B cell (primary cell): ENCODE results near the gene HTR7. TPM values are rescaled to one million over a fixed set of nuclear protein-coding genes. Genes with fewer than 3 reads are reported as not detected.

Experiments used
- ATAC-seq: fragments of 200-7000 bp; cut with Tn5 transposase; one replicate; pipeline ENCODE4 v1.10.0; 2021; ENCODE audit warnings: low read depth, mild to moderate bottlenecking, moderate number of reproducible peaks, moderate library complexity
- CTCF ChIA-PET: fragments of 350-600 bp; sonication (Branson Sonifier 250); formaldehyde crosslinking; loops from one replicate; lab custom pipeline; 2021; ENCODE audit warnings: antibody characterized with exemption, inconsistent platforms; lab: Charles Lee
- POLR2A ChIA-PET: fragments of 350-600 bp; sonication (Branson Sonifier 250); formaldehyde crosslinking; loops from one replicate; lab custom pipeline; 2021; ENCODE audit warnings: antibody characterized with exemption; lab: Charles Lee
- DNase-seq: peaks from one replicate; pipeline ENCODE4 v3.0.0; 2013
- H2AFZ ChIP-seq: 2 replicates; pipeline ENCODE4 v1.6.1; 2012; ENCODE audit warnings: mild to moderate bottlenecking, low read depth, low read length; ENCODE audit not compliant: insufficient read depth, poor library complexity, severe bottlenecking
- H3K27ac ChIP-seq, 2 donors: 1 replicate in 1 of 2; 2 replicates in 1 of 2; pipeline ENCODE4 v1.5.1; 2012 to 2013; ENCODE audit warnings: low read length in 2 of 2, mild to moderate bottlenecking in 2 of 2, moderate library complexity in 1 of 2
- H3K27me3 ChIP-seq, 4 experiments: fragments of 200-600 bp in 1 of 4; sonication (generic) in 1 of 4; replicated peaks in 1 of 4; 1 replicate in 2 of 4; 2 replicates in 2 of 4; pipeline versions ENCODE4 v1.6.1 to v1.7.0; 2013 to 2016; ENCODE audit warnings: low read length in 3 of 4, mild to moderate bottlenecking in 2 of 4, mixed read lengths in 1 of 4, moderate library complexity in 1 of 4; ENCODE audit not compliant: insufficient read depth in 4 of 4, control insufficient read depth in 3 of 4; ENCODE audit errors: control extremely low read depth in 1 of 4
- H3K36me3 ChIP-seq, 2 experiments: replicated peaks in 1 of 2; 1 replicate in 1 of 2; 2 replicates in 1 of 2; pipeline versions ENCODE4 v1.6.1 to v1.7.1; 2013; ENCODE audit warnings: low read length in 1 of 2; ENCODE audit not compliant: insufficient read depth in 2 of 2, control insufficient read depth in 1 of 2; ENCODE audit errors: control extremely low read depth in 1 of 2, extremely low read depth in 1 of 2
- H3K4me1 ChIP-seq, 2 donors: fragments of 200-600 bp in 1 of 2; sonication (generic) in 1 of 2; 1 replicate in 1 of 2; 2 replicates in 1 of 2; pipeline versions ENCODE4 v1.5.1 to v1.6.1; 2013 to 2017; ENCODE audit warnings: low read length in 2 of 2; ENCODE audit not compliant: control insufficient read depth in 2 of 2, insufficient read depth in 2 of 2
- H3K4me2 ChIP-seq: replicated peaks from 2 replicates; pipeline ENCODE3; 2012; ENCODE audit warnings: mild to moderate bottlenecking, low read depth, low read length; ENCODE audit not compliant: poor library complexity, severe bottlenecking
- H3K4me3 ChIP-seq, 5 experiments: fragments of 200-600 bp in 1 of 5; sonication (generic) in 1 of 5; 1 replicate in 3 of 5; 2 replicates in 2 of 5; pipeline versions ENCODE4 v1.5.1 to v1.7.0; 2011 to 2016; ENCODE audit warnings: low read length in 4 of 5, mild to moderate bottlenecking in 4 of 5, low read depth in 2 of 5, control low read depth in 1 of 5, moderate library complexity in 1 of 5; ENCODE audit not compliant: insufficient read depth in 1 of 5; ENCODE audit errors: control extremely low read depth in 1 of 5, extremely low read depth in 1 of 5
- H3K79me2 ChIP-seq: fragments of 200-600 bp; sonication (generic); one replicate; pipeline ENCODE4 v1.6.0; 2016; ENCODE audit warnings: low read length; ENCODE audit not compliant: control insufficient read depth, insufficient read depth
- H3K9ac ChIP-seq: fragments of 200-600 bp; sonication (generic); 2 replicates; pipeline ENCODE4 v1.6.1; 2017; ENCODE audit warnings: mild to moderate bottlenecking, low read length, moderate library complexity
- H3K9me3 ChIP-seq, 3 donors: one replicate each; pipeline versions ENCODE4 v1.6.1 to v1.7.1; 2013; ENCODE audit warnings: low read length in 2 of 3; ENCODE audit not compliant: control insufficient read depth in 2 of 3, insufficient read depth in 1 of 3; ENCODE audit errors: control extremely low read depth in 1 of 3
- H4K20me1 ChIP-seq: 2 replicates; pipeline ENCODE4 v1.6.0; 2012; ENCODE audit warnings: mild to moderate bottlenecking, low read length; ENCODE audit not compliant: insufficient read depth, control insufficient read depth, poor library complexity, severe bottlenecking
- H3K27ac Mint-ChIP-seq: one replicate; pipeline ENCODE4 v1.8.0; 2021; ENCODE audit warnings: mixed read lengths
- H3K27me3 Mint-ChIP-seq: one replicate; pipeline ENCODE4 v1.8.0; 2021; ENCODE audit warnings: mixed read lengths
- H3K4me1 Mint-ChIP-seq: one replicate; pipeline ENCODE4 v1.8.0; 2021; ENCODE audit warnings: mixed read lengths
- H3K4me3 Mint-ChIP-seq: one replicate; pipeline ENCODE4 v1.8.0; 2021; ENCODE audit warnings: mixed read lengths
- H3K9me3 Mint-ChIP-seq: one replicate; pipeline ENCODE4 v1.8.0; 2022; ENCODE audit warnings: mixed read lengths; ENCODE audit not compliant: insufficient read depth
- EZH2 ChIP-seq: IDR thresholded peaks from 2 replicates; pipeline ENCODE4 v1.6.1; 2012; ENCODE audit warnings: borderline replicate concordance, low read depth, mild to moderate bottlenecking, moderate library complexity, low read length; ENCODE audit not compliant: insufficient read depth, poor library complexity, severe bottlenecking
- WGBS: methylation state at CpG from one replicate; pipeline ENCODE4 v1.1.5; 2013; ENCODE audit warnings: missing lambda C conversion rate; ENCODE audit not compliant: insufficient coverage; 5-methylcytosine and 5-hydroxymethylcytosine counted together
- intact Hi-C: fragments of 100-400 bp; cut with micrococcal nuclease; formaldehyde crosslinking; loops from one replicate; pipeline ENCODE4 v1.10.0; 2022
- polyA minus RNA-seq: library from RNA; depleted of rRNA, polyadenylated mRNA; stranded (reverse); fragments of >200 nt; gene quantifications from 2 replicates; pipeline ENCODE4 v1.2.3, GENCODE V29; 2012
- polyA plus RNA-seq: library from polyadenylated mRNA; depleted of rRNA; stranded (reverse); fragments of >200 nt; gene quantifications from 2 replicates; pipeline ENCODE4 v1.2.3, GENCODE V29; 2012
- total RNA-seq, 2 donors: library from RNA; stranded (reverse); fragments of 120-200 nt in 1 of 2; gene quantifications; 1 replicate in 1 of 2; 2 replicates in 1 of 2; pipeline versions ENCODE4 v1.2.3 to v1.2.4, GENCODE V29; 2013 to 2022
- TF ChIP-seq, protein P1 (sequence below): fragments of 200-600 bp; IDR thresholded peaks from one replicate; pipeline ENCODE4 v1.8.0; 2022; ENCODE audit warnings: antibody characterized with exemption, mild to moderate bottlenecking

The HTR7 gene
- total RNA-seq, result not detected in 2 replicates
- total RNA-seq (2013), result 0.09 TPM
- polyA plus RNA-seq, result 0.03 and 0.16 TPM in 2 replicates
- polyA minus RNA-seq, result 0.07 and 0.17 TPM in 2 replicates

DNA sequence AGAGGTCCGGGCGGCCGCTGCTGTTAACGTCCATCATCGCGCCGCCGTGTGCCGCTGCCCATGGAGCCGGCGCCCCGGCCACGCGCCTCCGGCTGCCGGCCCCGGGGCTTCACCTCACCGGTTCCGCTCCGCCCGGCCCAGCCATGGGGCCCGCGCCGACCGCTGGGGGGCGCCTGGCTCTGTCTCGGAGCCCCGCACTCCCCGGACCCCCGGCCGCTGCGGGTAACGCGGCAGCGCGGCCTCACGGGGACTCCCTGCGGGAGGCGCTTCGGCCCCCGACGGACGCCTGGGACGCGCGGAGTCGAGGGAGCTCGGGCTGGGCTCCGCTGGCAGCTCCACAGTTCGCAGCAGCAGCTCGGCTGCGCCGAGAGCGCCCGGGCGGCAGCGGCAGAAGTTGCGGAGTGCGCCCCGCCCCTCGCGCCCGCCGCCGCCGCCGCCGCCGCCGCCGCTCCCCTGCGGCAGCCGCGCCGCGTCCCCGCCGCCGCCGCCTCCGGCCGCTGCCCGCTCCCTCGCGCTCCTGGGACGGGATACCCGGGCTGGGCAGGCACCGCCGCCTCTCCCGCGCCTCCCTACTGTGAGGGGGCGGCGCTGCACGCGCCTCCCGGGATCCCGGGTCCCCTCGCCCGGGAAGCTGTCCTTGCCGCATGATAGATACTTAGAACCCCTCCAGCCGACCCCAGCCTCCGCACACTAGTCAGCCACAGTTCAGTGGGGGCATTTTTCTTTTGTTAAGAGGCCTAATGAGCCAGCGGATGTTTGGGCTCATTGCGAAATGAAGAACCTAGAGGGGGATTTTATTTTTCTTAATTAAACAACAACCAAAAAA is at the start of gene HTR7:
TSS of gene HTR7 (minus strand) at position 405 of the 826 bp plus-strand sequence. CDS start at position 37, 368 bp downstream.
- Histone ChIP-seq H3K9me3 (peaks cover 0 to 6% (median 0%) of the 10 kb centered on the region in 3 donors), H3K4me2 (peak within 1 kb of the TSS; percentile 96), H2AFZ (peak within 1 kb of the TSS; percentile 79), H3K27ac (no peak within 1 kb of the TSS), H3K9ac (peak within 1 kb of the TSS; percentile 67), H3K4me3 (peak within 1 kb of the TSS; percentile 21 to 66 (median 62)), H3K36me3 (no peaks in the 10 kb centered on the region), H3K79me2 (no peaks in the 10 kb centered on the region), H4K20me1 (no peaks in the 10 kb centered on the region), H3K4me1 (peaks cover 16 to 17% of the 10 kb centered on the region in 2 donors), H3K27me3 (peaks cover 0 to 40% (median 39%) of the 10 kb centered on the region in 4 experiments)
- TF ChIP-seq EZH2, result no peak
- TF ChIP-seq, protein P1, sequence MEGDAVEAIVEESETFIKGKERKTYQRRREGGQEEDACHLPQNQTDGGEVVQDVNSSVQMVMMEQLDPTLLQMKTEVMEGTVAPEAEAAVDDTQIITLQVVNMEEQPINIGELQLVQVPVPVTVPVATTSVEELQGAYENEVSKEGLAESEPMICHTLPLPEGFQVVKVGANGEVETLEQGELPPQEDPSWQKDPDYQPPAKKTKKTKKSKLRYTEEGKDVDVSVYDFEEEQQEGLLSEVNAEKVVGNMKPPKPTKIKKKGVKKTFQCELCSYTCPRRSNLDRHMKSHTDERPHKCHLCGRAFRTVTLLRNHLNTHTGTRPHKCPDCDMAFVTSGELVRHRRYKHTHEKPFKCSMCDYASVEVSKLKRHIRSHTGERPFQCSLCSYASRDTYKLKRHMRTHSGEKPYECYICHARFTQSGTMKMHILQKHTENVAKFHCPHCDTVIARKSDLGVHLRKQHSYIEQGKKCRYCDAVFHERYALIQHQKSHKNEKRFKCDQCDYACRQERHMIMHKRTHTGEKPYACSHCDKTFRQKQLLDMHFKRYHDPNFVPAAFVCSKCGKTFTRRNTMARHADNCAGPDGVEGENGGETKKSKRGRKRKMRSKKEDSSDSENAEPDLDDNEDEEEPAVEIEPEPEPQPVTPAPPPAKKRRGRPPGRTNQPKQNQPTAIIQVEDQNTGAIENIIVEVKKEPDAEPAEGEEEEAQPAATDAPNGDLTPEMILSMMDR, result peak; percentile 78
- peak; percentile 84 for DNase-seq
- H3K4me1 Mint-ChIP-seq, result peaks cover 13% of the 10 kb centered on the region
- no peaks in the 10 kb centered on the region for H3K9me3 Mint-ChIP-seq
- CTCF ChIA-PET, result interaction anchor here (0.7 to 3.8 kb wide), 4 partner anchors 14 to 1071 kb away, joined by 3 to 24 read pairs (median 5); partner anchors contain the start of gene RPP30
- POLR2A ChIA-PET, result no interaction called here
- peak; percentile 90 for ATAC-seq
- peaks cover 42% of the 10 kb centered on the region for H3K27me3 Mint-ChIP-seq
- WGBS, result under 1% methylated on average over 100 of the region's 104 CpGs
- intact Hi-C loops, result loop anchor here (1.0 kb wide), 1 partner anchor 13 kb away; the partner anchor contains the start of gene RPP30
- peak within 1 kb of the TSS; percentile 83 for H3K27ac Mint-ChIP-seq
- H3K4me3 Mint-ChIP-seq, result peak within 1 kb of the TSS; percentile 96

GRCh38 chr10:90906596-90906995 is 48.8 kb upstream of the HTR7 start:
- no peaks in the 10 kb centered on the region for H3K27me3 Mint-ChIP-seq
- Histone ChIP-seq H3K36me3 (peaks cover 0 to 4% of the 10 kb centered on the region in 2 experiments), H3K4me2 (no peak overlapping the region), H3K9ac (no peak overlapping the region), H4K20me1 (no peaks in the 10 kb centered on the region), H3K27me3 (no peaks in the 10 kb centered on the region), H3K27ac (no peak overlapping the region), H3K9me3 (no peaks in the 10 kb centered on the region), H3K79me2 (no peaks in the 10 kb centered on the region), H2AFZ (no peak overlapping the region), H3K4me3 (no peak overlapping the region), H3K4me1 (no peaks in the 10 kb centered on the region)
- no peaks in the 10 kb centered on the region for H3K9me3 Mint-ChIP-seq
- no peak for ATAC-seq
- intact Hi-C loops, result no loop called here
- TF ChIP-seq, protein P1, result no peak
- TF ChIP-seq EZH2, result no peak
- WGBS, result no CpG with 5 or more reads among the region's 1 CpG
- ChIA-PET POLR2A (no interaction called here), CTCF (no interaction called here)
- no peak overlapping the region for H3K4me3 Mint-ChIP-seq
- no peak for DNase-seq
- peaks cover under 1% of the 10 kb centered on the region for H3K4me1 Mint-ChIP-seq
- H3K27ac Mint-ChIP-seq, result no peak overlapping the region
